ENCODE measurements around the gene PTGS2.

- TF ChIP-seq YY1 (IDR thresholded peaks at IDR 0.05; ENCODE audit: insufficient read depth, insufficient read length) (no peak), SUZ12 (IDR thresholded peaks at IDR 0.05; ENCODE audit: extremely low read depth, insufficient read depth, insufficient read length) (no peak), ZNF274 (IDR thresholded peaks at IDR 0.05; ENCODE audit: low read depth, low read length) (no peak)
Measured at GRCh38 chr1:186629341-186629740, 50.9 kb downstream of the PTGS2 start.

Data from NT2/D1 (cell line).